ENCODE results near the gene POP4.

POP4 gene

GRCh38 chr19:29662604-29663404, 56.7 kb downstream of the POP4 start:
- no peak for DNase-seq (ENCODE audit: low spot score)

DNA sequence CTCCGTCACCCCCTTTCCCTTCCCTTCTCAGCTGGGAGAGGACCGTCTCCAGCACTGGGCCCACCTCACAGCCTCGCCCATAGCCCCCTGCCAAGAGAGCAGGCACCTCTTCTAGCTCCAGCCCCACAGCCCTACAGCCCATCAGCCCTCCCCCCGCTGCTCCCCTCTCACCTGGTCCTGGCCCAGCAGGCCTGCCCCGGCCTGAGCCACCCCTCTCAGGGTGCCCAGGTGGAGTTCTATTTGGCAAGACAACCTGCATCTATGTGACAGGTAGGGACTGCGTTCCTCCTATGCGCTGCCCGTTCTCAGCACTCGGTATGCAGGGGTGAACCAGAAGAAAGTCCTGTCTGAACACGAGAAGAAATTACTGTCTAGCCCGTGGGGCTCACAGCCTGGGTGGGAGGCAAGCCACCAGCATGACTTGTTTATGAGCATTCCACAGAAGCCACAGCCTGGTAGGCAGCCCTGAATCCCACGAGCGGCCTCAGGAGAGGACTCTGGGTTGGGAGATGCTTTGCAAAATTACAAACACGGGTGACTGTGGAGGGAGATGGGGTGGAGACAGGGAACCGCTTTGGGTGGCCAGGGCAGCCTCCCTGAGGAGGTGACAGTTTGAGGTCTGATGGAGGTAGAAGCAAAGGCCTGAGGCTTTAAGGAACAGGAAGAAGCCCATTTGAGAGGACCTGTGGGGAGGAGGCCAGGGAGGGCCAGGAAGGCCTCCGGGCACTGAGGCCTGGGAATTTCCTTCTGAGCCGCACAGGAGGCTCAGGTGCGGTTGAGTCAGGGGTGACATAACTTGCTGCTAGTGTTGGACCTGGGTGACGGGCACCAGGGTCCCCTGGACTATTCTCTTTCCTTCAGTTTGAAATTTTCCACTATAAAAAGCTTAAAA, 58.0 kb downstream of the POP4 start:
- DNase-seq (ENCODE audit: low spot score) = no peak

DNA sequence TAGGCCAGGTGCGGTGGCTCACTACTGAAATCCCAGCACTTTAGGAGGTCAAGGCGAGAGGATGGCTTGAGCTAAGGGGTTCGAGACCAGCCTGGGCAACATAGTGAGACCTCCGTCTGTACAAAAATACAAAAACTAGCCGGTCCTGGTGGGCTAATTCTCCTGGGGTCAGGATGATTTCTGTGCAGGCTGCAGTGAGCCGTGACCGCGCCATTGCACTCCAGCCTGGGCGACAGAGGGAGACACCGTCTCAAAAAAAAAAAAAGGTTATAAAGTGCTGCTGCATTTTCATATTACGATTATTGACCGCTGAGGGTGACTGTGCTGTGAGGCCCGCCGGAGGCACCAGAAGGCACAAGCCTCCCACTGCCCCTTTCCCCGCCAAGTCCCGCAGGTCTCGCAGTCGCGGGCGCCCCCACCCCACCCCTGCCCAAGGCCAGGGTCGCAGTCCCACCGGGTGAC, 58.7 kb downstream of the POP4 start:
- no peak for DNase-seq (ENCODE audit: low spot score)

- peak; percentile 94 for DNase-seq (ENCODE audit: low spot score)
Measured at GRCh38 chr19:29665215-29665825, 59.2 kb downstream of the POP4 start, which contains the start of gene PLEKHF1. PLEKHF1 (plus strand) TSS chr19:29665461; CDS start chr19:29673840, 8,379 bp downstream.

- no peak for DNase-seq (ENCODE audit: low spot score)
Measured at GRCh38 chr19:29665826-29666577, 59.9 kb downstream of the POP4 start.
